ENCODE measurements around the gene ACTRT2.

The ACTRT2 gene

DNA sequence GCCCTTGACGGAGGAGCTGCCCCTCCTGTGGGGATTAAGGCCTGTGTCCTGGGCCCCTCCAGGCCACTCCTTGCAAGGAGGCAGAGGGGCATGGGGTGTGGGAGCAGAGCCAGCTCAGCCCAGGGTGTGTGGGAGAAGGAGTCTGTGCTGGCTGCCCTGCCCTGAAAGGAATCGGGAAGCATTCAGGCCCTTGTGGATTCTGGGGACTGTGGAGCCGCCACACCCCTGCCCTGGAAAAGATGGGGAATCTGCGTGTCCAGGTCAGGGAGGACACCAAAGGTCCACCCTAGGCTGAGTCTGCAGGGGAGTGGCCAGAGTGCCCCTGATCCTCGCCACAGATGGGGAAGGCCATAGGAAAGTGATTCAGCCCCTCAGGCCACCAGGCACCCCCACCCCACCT, 31.2 kb downstream of the ACTRT2 start:
- DNase-seq (ENCODE audit: low spot score) (no peak), FAIRE-seq (no peak)

DNA sequence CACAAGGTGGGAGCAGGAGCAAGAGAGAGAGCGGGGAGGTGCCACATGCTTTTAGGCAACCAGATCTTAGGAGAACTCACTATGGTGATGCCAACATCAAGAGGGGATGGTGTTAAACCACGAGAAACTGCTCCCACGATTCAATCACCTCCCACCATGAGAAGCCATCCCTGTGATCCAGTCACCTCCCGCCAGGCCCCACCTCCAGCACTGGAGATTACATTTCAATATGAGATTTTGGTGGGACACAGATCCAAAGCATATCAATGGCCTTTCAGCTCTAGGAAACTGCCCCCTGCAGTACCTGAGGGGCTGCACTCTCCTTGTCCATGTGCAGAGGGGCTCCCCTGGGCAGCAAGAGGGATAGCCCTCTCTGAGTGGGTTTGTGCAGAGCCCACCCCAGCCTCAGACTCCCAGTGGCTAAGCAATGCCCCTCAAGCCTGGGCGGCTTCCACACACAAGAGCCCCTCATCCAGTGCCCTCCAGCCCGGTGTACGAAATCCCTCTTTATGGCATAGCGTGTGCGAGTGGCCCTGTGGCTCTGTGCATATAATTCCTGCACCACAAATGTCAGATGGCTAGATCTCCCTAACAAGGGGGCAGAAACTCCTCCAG, 32.2 kb downstream of the ACTRT2 start:
- DNase-seq (ENCODE audit: low spot score) (no peak), FAIRE-seq (no peak)

DNA sequence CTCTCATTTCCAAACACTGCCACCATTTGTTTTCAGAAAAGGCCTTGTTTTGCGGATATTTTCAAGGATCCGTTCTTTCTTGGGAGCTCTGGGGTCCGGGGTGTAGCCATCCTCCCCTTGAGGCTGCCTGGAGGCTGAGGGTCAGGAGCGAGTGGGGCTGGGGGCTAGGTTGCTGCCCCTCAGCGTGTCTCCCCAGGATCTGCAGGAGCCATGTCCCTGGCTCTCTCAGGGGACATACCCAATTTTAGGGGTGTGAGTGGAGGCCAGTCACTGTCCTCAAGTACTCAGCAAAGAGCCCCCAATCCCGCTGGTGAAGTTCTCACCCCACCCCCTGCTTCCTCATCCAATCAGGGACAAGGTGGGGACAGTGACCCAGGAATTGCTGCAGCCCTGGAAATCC, 32.7 kb downstream of the ACTRT2 start:
- FAIRE-seq: no peak
- no peak for DNase-seq (ENCODE audit: low spot score)

GRCh38 chr1:3054474-3054873, 33.2 kb downstream of the ACTRT2 start:
- FAIRE-seq (no peak), DNase-seq (ENCODE audit: low spot score) (no peak)

GRCh38 chr1:3055051-3055450, 33.8 kb downstream of the ACTRT2 start:
- DNase-seq (ENCODE audit: low spot score) (no peak), FAIRE-seq (no peak)

DNA sequence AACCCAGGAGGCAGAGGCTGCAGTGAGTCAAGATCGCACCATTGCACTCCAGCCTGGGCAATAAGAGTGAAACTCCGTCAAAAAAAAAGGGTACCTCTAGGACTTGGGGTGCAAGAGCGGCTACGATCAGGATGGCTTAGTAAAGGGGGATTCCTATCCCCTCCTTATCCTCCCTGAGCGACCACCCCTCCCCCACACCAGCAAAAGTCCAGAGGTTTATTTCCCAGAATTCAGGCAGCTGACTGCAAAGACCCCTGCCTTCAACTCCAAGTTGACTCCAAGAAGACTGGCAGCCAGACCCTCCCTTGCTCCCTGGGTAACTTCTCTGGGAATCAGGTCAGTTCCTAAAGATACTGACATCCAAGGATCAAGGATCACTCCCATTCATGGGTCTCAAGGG, 35.4 kb downstream of the ACTRT2 start:
- DNase-seq (ENCODE audit: low spot score): no peak

DNA sequence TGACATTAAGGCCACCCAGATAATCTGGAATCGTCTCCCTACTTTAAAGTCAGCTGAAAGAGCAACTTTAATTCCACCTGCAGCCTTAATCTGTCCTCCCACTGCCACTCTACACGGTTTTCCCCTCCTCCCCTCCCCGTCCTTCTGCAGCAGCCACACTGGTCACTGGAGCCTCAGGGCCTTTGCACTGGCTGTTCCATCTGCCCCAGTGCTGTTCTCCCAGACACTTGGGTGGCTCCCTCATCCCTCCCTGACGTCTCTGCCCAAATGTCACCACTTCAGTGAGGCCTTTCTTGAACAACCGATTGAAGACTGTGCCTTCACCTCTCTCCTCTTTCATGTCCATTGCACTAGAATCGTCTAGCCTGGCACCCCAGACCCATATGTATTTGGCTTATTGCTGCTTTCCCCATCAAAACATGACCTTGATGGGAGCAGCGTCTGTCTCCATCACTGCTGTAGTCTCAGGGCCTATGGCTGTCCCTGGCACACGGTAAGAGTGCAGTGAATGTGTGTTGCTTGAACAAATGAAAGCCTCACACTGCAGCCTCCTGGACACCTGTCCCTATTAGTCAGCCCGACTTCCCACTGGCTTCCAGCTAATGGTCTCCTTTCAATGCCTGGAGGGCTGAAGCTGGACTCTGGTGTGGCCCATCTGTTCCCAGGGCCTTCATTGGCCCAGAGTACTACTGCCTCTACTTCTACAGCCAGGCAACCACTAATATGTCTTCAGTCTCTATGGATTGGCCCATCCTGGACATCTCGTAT, 37.2 kb downstream of the ACTRT2 start:
- DNase-seq (ENCODE audit: low spot score) (no peak), FAIRE-seq (no peak)

More for the DNA sequence above, 35.4 kb downstream of the ACTRT2 start:
- no peak for FAIRE-seq

- FAIRE-seq (no peak), DNase-seq (ENCODE audit: low spot score) (no peak)
Measured at GRCh38 chr1:3060127-3060526, 38.9 kb downstream of the ACTRT2 start.

GRCh38 chr1:3060601-3061551, 39.6 kb downstream of the ACTRT2 start:
- DNase-seq (ENCODE audit: low spot score) (no peak), FAIRE-seq (no peak)

DNA sequence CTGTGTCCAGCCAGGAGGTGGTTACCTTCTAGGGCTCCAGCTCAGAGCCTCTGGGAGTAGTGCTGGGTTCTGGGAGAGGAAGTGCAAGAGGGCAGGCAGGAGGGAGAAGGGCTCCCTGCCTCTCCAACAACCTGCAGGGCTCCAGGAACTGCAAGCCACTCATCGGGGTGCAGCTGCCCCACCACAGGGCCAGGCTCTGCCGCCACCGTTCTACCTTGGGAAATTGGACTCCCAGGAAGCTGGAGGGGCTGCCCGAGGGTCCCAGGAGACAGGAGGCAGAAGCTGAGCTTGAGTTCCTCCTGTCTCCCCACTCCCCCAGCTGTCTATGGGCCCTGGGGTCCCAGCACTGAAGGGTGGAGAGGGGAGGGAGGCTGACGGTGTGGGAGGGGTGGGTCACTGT, 40.3 kb downstream of the ACTRT2 start:
- FAIRE-seq (no peak), DNase-seq (ENCODE audit: low spot score) (no peak)

DNA sequence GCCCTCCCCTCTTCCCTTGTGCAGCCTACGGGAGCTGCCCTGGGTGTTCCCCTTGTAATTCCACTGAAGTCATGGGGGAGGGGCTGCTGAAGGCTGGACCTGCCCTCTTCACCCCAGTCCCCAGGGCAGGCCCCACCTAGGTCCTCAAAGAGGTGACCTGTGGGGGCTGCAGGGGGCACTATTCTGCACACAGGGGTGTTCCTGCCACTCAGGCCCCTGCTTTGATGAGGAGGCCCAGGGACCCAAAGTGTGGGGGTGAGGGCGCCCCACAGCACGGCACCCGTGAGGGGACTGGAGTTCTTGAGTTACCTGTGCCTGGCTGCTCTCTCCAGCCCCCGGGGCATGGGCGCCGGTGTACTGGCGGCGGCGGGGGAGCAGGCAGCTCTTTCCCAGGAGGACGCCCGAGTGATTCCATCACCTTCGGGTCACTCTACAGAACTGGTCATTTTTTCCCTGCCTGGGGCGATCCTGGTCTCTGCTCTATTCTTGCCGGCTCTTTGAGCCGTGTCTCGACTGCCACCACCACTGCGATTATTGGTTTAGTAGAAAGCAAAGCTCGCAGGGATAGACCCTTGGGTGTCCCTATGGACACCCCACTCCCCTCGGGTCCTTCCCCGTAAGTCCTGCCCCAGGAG, 40.8 kb downstream of the ACTRT2 start:
- no peak for DNase-seq (ENCODE audit: low spot score)
- FAIRE-seq: no peak

DNA sequence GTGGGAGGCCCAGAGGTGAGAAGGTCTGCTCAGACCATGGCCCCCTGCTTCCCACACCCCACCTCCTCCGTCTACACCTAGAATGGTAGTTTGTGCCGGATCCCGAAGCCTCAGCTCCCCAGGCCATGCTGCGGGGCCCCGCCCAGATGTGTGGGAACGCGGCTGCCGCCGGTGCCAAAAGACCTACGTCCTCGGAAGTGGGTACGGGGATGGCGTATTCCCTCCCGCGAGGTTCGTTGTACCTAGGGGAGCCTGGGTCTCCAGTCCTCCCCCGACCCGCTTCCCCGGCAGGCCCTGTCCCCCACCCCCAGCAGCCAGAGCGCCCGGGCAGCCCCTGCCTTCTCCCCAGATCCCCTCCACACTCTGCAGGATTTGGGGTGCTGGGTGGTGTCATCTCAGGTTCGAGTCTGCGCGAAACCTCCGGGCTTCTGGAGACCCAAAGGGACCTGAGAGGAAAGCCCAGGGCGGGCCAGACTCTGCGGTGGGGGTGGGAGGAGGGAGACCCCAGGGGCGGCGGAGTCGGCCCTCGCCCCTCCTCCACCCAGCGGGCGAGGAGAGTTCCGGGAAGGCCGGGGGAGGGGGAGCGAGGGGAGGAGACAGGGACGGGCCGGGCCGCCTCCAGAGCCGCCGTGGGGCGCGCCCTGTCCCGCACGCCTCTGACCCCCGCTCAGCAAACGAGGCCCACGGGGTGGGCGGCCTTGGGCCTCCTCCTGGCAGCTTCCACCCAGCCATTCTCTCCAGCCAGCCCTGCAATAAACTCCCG, 41.5 kb downstream of the ACTRT2 start:
- no peak for FAIRE-seq
- DNase-seq (ENCODE audit: low spot score): no peak

DNA sequence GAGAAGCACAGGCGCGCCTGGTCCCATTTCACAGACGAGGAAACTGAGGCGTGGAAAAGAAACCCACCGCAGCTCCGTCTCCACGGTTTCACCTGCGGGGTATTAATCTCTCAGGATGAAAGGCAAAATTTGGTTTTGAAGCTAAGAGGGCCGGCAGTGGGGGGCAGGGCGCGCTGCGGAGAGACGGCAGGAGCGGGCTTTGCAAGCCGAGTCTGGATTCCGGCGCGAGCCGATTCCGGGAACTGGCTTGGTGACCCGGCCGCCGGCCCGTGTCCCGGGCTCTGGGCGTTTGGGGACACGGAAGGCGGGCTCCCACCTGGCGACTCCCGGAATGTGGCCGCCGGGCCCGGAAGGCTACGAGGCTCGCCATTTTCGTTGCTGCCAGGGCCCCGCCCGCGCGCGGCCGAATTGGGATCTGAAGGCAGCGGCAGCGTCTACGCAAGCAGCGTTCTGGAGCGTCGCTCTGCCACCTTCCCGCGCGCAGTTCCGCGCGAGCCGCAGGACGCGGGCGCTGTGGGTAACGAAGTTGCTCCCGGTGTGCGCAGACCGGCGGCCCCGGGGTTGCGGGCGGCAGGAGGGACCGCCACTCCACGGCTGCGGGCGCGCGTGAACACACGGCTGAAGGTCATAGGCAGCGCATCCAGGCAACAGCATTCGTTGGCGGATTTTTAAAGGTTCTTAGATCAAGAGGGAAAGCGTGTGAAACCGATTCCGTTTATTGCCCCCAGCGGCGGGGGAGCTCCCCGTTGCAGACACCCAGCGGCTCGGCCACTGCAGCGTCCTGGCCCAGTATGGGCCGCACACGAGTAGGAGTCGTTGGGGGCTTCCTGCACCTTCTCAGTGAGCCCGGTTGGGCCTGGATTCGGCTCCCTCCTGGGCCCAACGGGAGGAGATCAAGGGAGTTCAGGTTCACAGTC, 42.4 kb downstream of the ACTRT2 start:
- DNase-seq (ENCODE audit: low spot score) (no peak), FAIRE-seq (no peak)

GRCh38 chr1:3064296-3064850, 43.1 kb downstream of the ACTRT2 start:
- FAIRE-seq (no peak), DNase-seq (ENCODE audit: low spot score) (no peak)

DNA sequence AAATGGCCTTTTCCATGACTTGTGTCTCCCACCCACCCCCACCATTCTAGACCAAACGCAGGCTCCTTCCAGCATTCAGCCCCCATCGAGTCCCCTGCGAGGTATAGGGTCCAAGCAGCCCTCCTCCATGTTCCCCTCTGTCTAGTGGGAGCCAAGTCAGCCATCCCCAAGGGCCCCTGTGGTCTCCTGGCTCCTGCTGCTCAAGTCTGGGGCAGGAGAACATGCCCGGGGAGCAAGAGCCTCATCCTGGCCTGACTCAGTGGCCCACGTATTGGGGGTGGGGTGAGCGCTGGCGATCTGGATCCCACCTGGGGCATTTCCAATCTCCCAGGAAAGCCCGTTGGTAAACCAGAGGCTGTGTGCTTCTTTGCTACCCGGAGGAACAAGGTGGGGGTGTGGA, 43.6 kb downstream of the ACTRT2 start:
- FAIRE-seq (no peak), DNase-seq (ENCODE audit: low spot score) (no peak)

GRCh38 chr1:3065396-3065795, 44.1 kb downstream of the ACTRT2 start:
- DNase-seq (ENCODE audit: low spot score) (no peak), FAIRE-seq (no peak)

- DNase-seq (ENCODE audit: low spot score): no peak
- no peak for FAIRE-seq
Measured at GRCh38 chr1:3065797-3066196, 44.5 kb downstream of the ACTRT2 start.

- no peak for FAIRE-seq
- DNase-seq (ENCODE audit: low spot score): no peak
Measured at GRCh38 chr1:3066250-3066711, 45.0 kb downstream of the ACTRT2 start.

- no peak for FAIRE-seq
- DNase-seq (ENCODE audit: low spot score): no peak
Measured at GRCh38 chr1:3066826-3067225, 45.6 kb downstream of the ACTRT2 start.
